ENCODE data around the gene HS6ST2. TPM values are rescaled to one million over a fixed set of nuclear protein-coding genes. Genes with fewer than 3 reads are reported as not detected.

The HS6ST2 gene
- total RNA-seq, 1 donor from 2014 or later = not detected

GRCh38 chrX:132751063-132751690, 207.3 kb downstream of the HS6ST2 start:
- intact Hi-C loops (cut with DNase I) = no loop called here
- Histone ChIP-seq H3K4me1 (no peaks in the 10 kb centered on the region), H3K27me3 (no peaks in the 10 kb centered on the region)

GRCh38 chrX:132750331-132751062, 207.9 kb downstream of the HS6ST2 start:
- Histone ChIP-seq H3K27me3 (no peaks in the 10 kb centered on the region), H3K4me1 (no peaks in the 10 kb centered on the region), H3K27ac (no peak overlapping the region), H3K9me3 (no peaks in the 10 kb centered on the region), H3K36me3 (no peaks in the 10 kb centered on the region), H3K4me3 (no peak overlapping the region)
- TF ChIP-seq CTCF (IDR thresholded peaks at IDR 0.05) = no peak
- intact Hi-C loops (cut with DNase I) = no loop called here
- no peak for DNase-seq (ENCODE audit: low spot score in 2 of 2)

More at GRCh38 chrX:132751063-132751690, 207.3 kb downstream of the HS6ST2 start:
- H3K27ac ChIP-seq = no peak overlapping the region
- TF ChIP-seq CTCF (IDR thresholded peaks at IDR 0.05) = no peak
- no peak for DNase-seq (ENCODE audit: low spot score in 2 of 2)
- H3K4me3 ChIP-seq = no peak overlapping the region
- H3K36me3 ChIP-seq = no peaks in the 10 kb centered on the region
- no peaks in the 10 kb centered on the region for H3K9me3 ChIP-seq

- no peak for TF ChIP-seq CTCF (IDR thresholded peaks at IDR 0.05)
- intact Hi-C loops (cut with DNase I) = no loop called here
Observed at GRCh38 chrX:132749406-132749805, 209.0 kb downstream of the HS6ST2 start.

GRCh38 chrX:132748909-132749308, 209.5 kb downstream of the HS6ST2 start:
- DNase-seq (ENCODE audit: low spot score in 2 of 2) = no peak
- Histone ChIP-seq H3K4me1 (no peaks in the 10 kb centered on the region), H3K9me3 (no peaks in the 10 kb centered on the region), H3K4me3 (no peak overlapping the region), H3K27me3 (no peaks in the 10 kb centered on the region), H3K27ac (no peak overlapping the region), H3K36me3 (no peaks in the 10 kb centered on the region)
- intact Hi-C loops (cut with DNase I) = no loop called here
- TF ChIP-seq CTCF (IDR thresholded peaks at IDR 0.05) = no peak

More at GRCh38 chrX:132749406-132749805, 209.0 kb downstream of the HS6ST2 start:
- no peaks in the 10 kb centered on the region for H3K27me3 ChIP-seq
- no peaks in the 10 kb centered on the region for H3K9me3 ChIP-seq
- H3K27ac ChIP-seq = no peak overlapping the region
- H3K4me1 ChIP-seq = no peaks in the 10 kb centered on the region
- H3K4me3 ChIP-seq = no peak overlapping the region
- H3K36me3 ChIP-seq = no peaks in the 10 kb centered on the region
- DNase-seq (ENCODE audit: low spot score in 2 of 2) = no peak

GRCh38 chrX:132748268-132748667, 210.2 kb downstream of the HS6ST2 start:
- H3K27me3 ChIP-seq = no peaks in the 10 kb centered on the region
- intact Hi-C loops (cut with DNase I) = no loop called here
- no peaks in the 10 kb centered on the region for H3K36me3 ChIP-seq
- no peak for DNase-seq (ENCODE audit: low spot score in 2 of 2)
- H3K4me1 ChIP-seq = no peaks in the 10 kb centered on the region
- H3K27ac ChIP-seq = no peak overlapping the region
- H3K4me3 ChIP-seq = no peak overlapping the region
- H3K9me3 ChIP-seq = no peaks in the 10 kb centered on the region
- no peak for TF ChIP-seq CTCF (IDR thresholded peaks at IDR 0.05)

Measured in ascending aorta (tissue), 2 donors.